ENCODE data around the gene PARN.

GRCh38 chr16:14462811-14463210 lies 167.2 kb downstream of the PARN start:
- TF ChIP-seq, protein P1, sequence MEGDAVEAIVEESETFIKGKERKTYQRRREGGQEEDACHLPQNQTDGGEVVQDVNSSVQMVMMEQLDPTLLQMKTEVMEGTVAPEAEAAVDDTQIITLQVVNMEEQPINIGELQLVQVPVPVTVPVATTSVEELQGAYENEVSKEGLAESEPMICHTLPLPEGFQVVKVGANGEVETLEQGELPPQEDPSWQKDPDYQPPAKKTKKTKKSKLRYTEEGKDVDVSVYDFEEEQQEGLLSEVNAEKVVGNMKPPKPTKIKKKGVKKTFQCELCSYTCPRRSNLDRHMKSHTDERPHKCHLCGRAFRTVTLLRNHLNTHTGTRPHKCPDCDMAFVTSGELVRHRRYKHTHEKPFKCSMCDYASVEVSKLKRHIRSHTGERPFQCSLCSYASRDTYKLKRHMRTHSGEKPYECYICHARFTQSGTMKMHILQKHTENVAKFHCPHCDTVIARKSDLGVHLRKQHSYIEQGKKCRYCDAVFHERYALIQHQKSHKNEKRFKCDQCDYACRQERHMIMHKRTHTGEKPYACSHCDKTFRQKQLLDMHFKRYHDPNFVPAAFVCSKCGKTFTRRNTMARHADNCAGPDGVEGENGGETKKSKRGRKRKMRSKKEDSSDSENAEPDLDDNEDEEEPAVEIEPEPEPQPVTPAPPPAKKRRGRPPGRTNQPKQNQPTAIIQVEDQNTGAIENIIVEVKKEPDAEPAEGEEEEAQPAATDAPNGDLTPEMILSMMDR (IDR thresholded peaks at IDR 0.05): no peak
- no peak for TF ChIP-seq POLR2A (IDR thresholded peaks at IDR 0.05)
